Naive B cell (primary cell): ENCODE data around the gene POU3F4. TPM values are rescaled to one million over a fixed set of nuclear protein-coding genes. Genes with fewer than 3 reads are reported as not detected.
A peak's percentile ranks its signal among the peaks of the same experiment; 100 is the strongest.

Source experiments
- ATAC-seq, 2 donors: fragments of 150-1000 bp; cut with Tn5 transposase; 2 replicates each; pipeline ENCODE4 v1.10.0; 2021; ENCODE audit warnings: low read depth in 2 of 2, mild to moderate bottlenecking in 2 of 2, moderate library complexity in 2 of 2
- DNase-seq: peaks from one replicate; pipeline ENCODE4 v3.0.0; 2022
- H3K27ac Mint-ChIP-seq, 6 donors: one replicate each; pipeline ENCODE4 v1.8.0; 2020 to 2022; ENCODE audit warnings: mild to moderate bottlenecking in 6 of 6, mixed read lengths in 6 of 6, moderate library complexity in 5 of 6, inconsistent platforms in 2 of 6
- H3K27me3 Mint-ChIP-seq, 3 donors: one replicate each; pipeline ENCODE4 v1.8.0; 2021 to 2022; ENCODE audit warnings: mixed read lengths in 3 of 3, mild to moderate bottlenecking in 1 of 3
- H3K36me3 Mint-ChIP-seq, 2 donors: one replicate each; pipeline ENCODE4 v1.8.0; 2020 to 2022; ENCODE audit warnings: mixed read lengths in 2 of 2, inconsistent platforms in 1 of 2, mild to moderate bottlenecking in 1 of 2
- H3K4me1 Mint-ChIP-seq, 3 donors: one replicate each; pipeline ENCODE4 v1.8.0; 2020 to 2022; ENCODE audit warnings: mixed read lengths in 3 of 3, inconsistent platforms in 1 of 3, mild to moderate bottlenecking in 1 of 3, moderate library complexity in 1 of 3
- H3K4me3 Mint-ChIP-seq, 8 donors: one replicate each; pipeline ENCODE4 v1.8.0; 2020 to 2022; ENCODE audit warnings: mild to moderate bottlenecking in 8 of 8, mixed read lengths in 8 of 8, moderate library complexity in 8 of 8, inconsistent platforms in 2 of 8
- H3K9me3 Mint-ChIP-seq, 7 donors: one replicate each; pipeline ENCODE4 v1.8.0; 2020 to 2022; ENCODE audit warnings: mixed read lengths in 7 of 7, mild to moderate bottlenecking in 5 of 7, inconsistent platforms in 2 of 7, moderate library complexity in 1 of 7
- polyA plus RNA-seq, 6 donors: library from polyadenylated mRNA; unstranded; fragments of 300-500 nt; fragmentation: Illumina TruSeq; gene quantifications; one replicate each; pipeline ENCODE4 v1.2.3, GENCODE V29; 2021; ENCODE audit warnings: low read depth in 6 of 6

Gene POU3F4
- polyA plus RNA-seq: not detected

- H3K27ac Mint-ChIP-seq: peak within 1 kb of the TSS in 1 of 6 donors; percentile 56
- H3K4me1 Mint-ChIP-seq: peaks cover 4 to 10% (median 6%) of the 10 kb centered on the region in 3 donors
- peak within 1 kb of the TSS in 5 of 8 donors; percentile 12 to 73 (median 26) for H3K4me3 Mint-ChIP-seq
- ATAC-seq (no peak), DNase-seq (no peak)
- H3K9me3 Mint-ChIP-seq: peaks cover 2 to 24% (median 11%) of the 10 kb centered on the region in 7 donors
- peaks cover 0 to 17% of the 10 kb centered on the region in 2 donors for H3K36me3 Mint-ChIP-seq
- peaks cover 46 to 70% (median 65%) of the 10 kb centered on the region in 3 donors for H3K27me3 Mint-ChIP-seq
Measured at GRCh38 chrX:83508006-83508405, at the start of gene POU3F4. POU3F4 (plus strand) TSS chrX:83508290; CDS start chrX:83508325, 35 bp downstream.

- ATAC-seq (no peak), DNase-seq (no peak)
- Mint-ChIP-seq H3K27ac (no peak overlapping the region), H3K36me3 (no peaks in the 10 kb centered on the region), H3K27me3 (no peaks in the 10 kb centered on the region), H3K4me1 (no peaks in the 10 kb centered on the region), H3K9me3 (peaks cover 0 to 11% (median 1%) of the 10 kb centered on the region in 7 donors), H3K4me3 (no peak overlapping the region)
Measured at GRCh38 chrX:83469551-83469950, 38.5 kb upstream of the POU3F4 start.

- Mint-ChIP-seq H3K27me3 (peaks cover 0 to 5% (median 0%) of the 10 kb centered on the region in 3 donors), H3K36me3 (no peaks in the 10 kb centered on the region), H3K27ac (no peak overlapping the region), H3K4me3 (no peak overlapping the region), H3K4me1 (no peaks in the 10 kb centered on the region), H3K9me3 (peaks cover 0 to 4% (median 0%) of the 10 kb centered on the region in 7 donors)
- DNase-seq: no peak
- ATAC-seq: no peak
Measured at GRCh38 chrX:83495898-83496297, 12.2 kb upstream of the POU3F4 start.

GRCh38 chrX:83501003-83501402, 7.1 kb upstream of the POU3F4 start:
- Mint-ChIP-seq H3K9me3 (peaks cover 0 to 17% (median 0%) of the 10 kb centered on the region in 7 donors), H3K27me3 (peaks cover 23 to 40% (median 24%) of the 10 kb centered on the region in 3 donors), H3K4me3 (no peak overlapping the region), H3K4me1 (no peaks in the 10 kb centered on the region), H3K36me3 (no peaks in the 10 kb centered on the region), H3K27ac (no peak overlapping the region)
- ATAC-seq: no peak
- no peak for DNase-seq

- ATAC-seq (no peak), DNase-seq (no peak)
- H3K9me3 Mint-ChIP-seq: peaks cover 0 to 19% (median 3%) of the 10 kb centered on the region in 7 donors
- no peaks in the 10 kb centered on the region for H3K36me3 Mint-ChIP-seq
- H3K27me3 Mint-ChIP-seq: peaks cover 23 to 44% (median 25%) of the 10 kb centered on the region in 3 donors
- no peak overlapping the region for H3K27ac Mint-ChIP-seq
- H3K4me3 Mint-ChIP-seq: peak overlapping the region in 1 of 8 donors; percentile 72
- H3K4me1 Mint-ChIP-seq: no peaks in the 10 kb centered on the region
Measured at GRCh38 chrX:83501530-83501929, 6.6 kb upstream of the POU3F4 start.

- Mint-ChIP-seq H3K27me3 (peaks cover 44 to 74% (median 54%) of the 10 kb centered on the region in 3 donors), H3K36me3 (peaks cover 0 to 9% of the 10 kb centered on the region in 2 donors), H3K9me3 (peaks cover 2 to 29% (median 13%) of the 10 kb centered on the region in 7 donors), H3K4me1 (peaks cover 4 to 10% (median 6%) of the 10 kb centered on the region in 3 donors), H3K4me3 (peak overlapping the region in 1 of 8 donors; percentile 15), H3K27ac (no peak overlapping the region)
- ATAC-seq (no peak), DNase-seq (no peak)
Measured at GRCh38 chrX:83504721-83505479, 3.2 kb upstream of the POU3F4 start.

- Mint-ChIP-seq H3K36me3 (peaks cover 0 to 17% of the 10 kb centered on the region in 2 donors), H3K27ac (peak overlapping the region in 1 of 6 donors; percentile 47), H3K4me1 (peaks cover 4 to 10% (median 6%) of the 10 kb centered on the region in 3 donors), H3K27me3 (peaks cover 40 to 65% (median 63%) of the 10 kb centered on the region in 3 donors), H3K4me3 (peak overlapping the region in 4 of 8 donors; percentile 12 to 65 (median 22)), H3K9me3 (peaks cover 2 to 22% (median 11%) of the 10 kb centered on the region in 7 donors)
- DNase-seq (no peak), ATAC-seq (no peak)
Measured at GRCh38 chrX:83508526-83509253, 600 bp downstream of the POU3F4 start.

- peaks cover 40 to 63% (median 57%) of the 10 kb centered on the region in 3 donors for H3K27me3 Mint-ChIP-seq
- peak overlapping the region in 1 of 6 donors; percentile 92 for H3K27ac Mint-ChIP-seq
Measured at GRCh38 chrX:83509254-83509801, 1.2 kb downstream of the POU3F4 start.

GRCh38 chrX:83510510-83511062, 2.5 kb downstream of the POU3F4 start:
- no peak overlapping the region for H3K4me3 Mint-ChIP-seq
- ATAC-seq: no peak
- peaks cover 40 to 57% (median 53%) of the 10 kb centered on the region in 3 donors for H3K27me3 Mint-ChIP-seq
- peaks cover 4 to 10% (median 6%) of the 10 kb centered on the region in 3 donors for H3K4me1 Mint-ChIP-seq
- no peak for DNase-seq
- peak overlapping the region in 1 of 6 donors; percentile 69 for H3K27ac Mint-ChIP-seq
- peaks cover 0 to 17% of the 10 kb centered on the region in 2 donors for H3K36me3 Mint-ChIP-seq
- H3K9me3 Mint-ChIP-seq: peaks cover 2 to 22% (median 11%) of the 10 kb centered on the region in 7 donors

More at GRCh38 chrX:83509254-83509801, 1.2 kb downstream of the POU3F4 start:
- Mint-ChIP-seq H3K4me1 (peaks cover 4 to 10% (median 6%) of the 10 kb centered on the region in 3 donors), H3K36me3 (peaks cover 0 to 17% of the 10 kb centered on the region in 2 donors), H3K4me3 (peak overlapping the region in 6 of 8 donors; percentile 26 to 73 (median 54)), H3K9me3 (peaks cover 2 to 22% (median 11%) of the 10 kb centered on the region in 7 donors)
- DNase-seq: no peak
- ATAC-seq: no peak

GRCh38 chrX:83511208-83511607, 3.1 kb downstream of the POU3F4 start:
- ATAC-seq (no peak), DNase-seq (no peak)
- Mint-ChIP-seq H3K27ac (no peak overlapping the region), H3K4me3 (peak overlapping the region in 1 of 8 donors; percentile 22), H3K27me3 (peaks cover 37 to 56% (median 52%) of the 10 kb centered on the region in 3 donors), H3K4me1 (peaks cover 4 to 10% (median 6%) of the 10 kb centered on the region in 3 donors), H3K9me3 (peaks cover 2 to 22% (median 10%) of the 10 kb centered on the region in 7 donors), H3K36me3 (peaks cover 0 to 17% of the 10 kb centered on the region in 2 donors)

- H3K4me1 Mint-ChIP-seq: peaks cover 4 to 10% (median 6%) of the 10 kb centered on the region in 3 donors
- ATAC-seq: no peak
- peaks cover 0 to 17% of the 10 kb centered on the region in 2 donors for H3K36me3 Mint-ChIP-seq
- H3K9me3 Mint-ChIP-seq: peaks cover 2 to 16% (median 10%) of the 10 kb centered on the region in 7 donors
- no peak for DNase-seq
- H3K27me3 Mint-ChIP-seq: peaks cover 32 to 48% (median 47%) of the 10 kb centered on the region in 3 donors
- peak overlapping the region in 1 of 6 donors; percentile 10 for H3K27ac Mint-ChIP-seq
- no peak overlapping the region for H3K4me3 Mint-ChIP-seq
Measured at GRCh38 chrX:83512111-83512510, 4.0 kb downstream of the POU3F4 start.

- Mint-ChIP-seq H3K4me3 (no peak overlapping the region), H3K27ac (no peak overlapping the region), H3K9me3 (peaks cover 0 to 4% (median 0%) of the 10 kb centered on the region in 7 donors), H3K4me1 (no peaks in the 10 kb centered on the region), H3K27me3 (peaks cover 6 to 18% (median 7%) of the 10 kb centered on the region in 3 donors), H3K36me3 (peaks cover 0 to 7% of the 10 kb centered on the region in 2 donors)
- no peak for DNase-seq
- no peak for ATAC-seq
Measured at GRCh38 chrX:83516597-83516996, 8.5 kb downstream of the POU3F4 start.
